DOHH2 (cell line): ENCODE data around the gene IQSEC1.

Experiments used
- CTCF ChIP-seq: fragments of 200-600 bp; sonication (generic); IDR thresholded peaks from one replicate; pipeline ENCODE4 v1.5.1; 2014; ENCODE audit warnings: antibody characterized with exemption, mild to moderate bottlenecking, low read depth, low read length; ENCODE audit not compliant: poor library complexity, severe bottlenecking
- EZH2phosphoT487 ChIP-seq: fragments of 200-600 bp; sonication (generic); IDR thresholded peaks from 2 replicates; pipeline ENCODE4 v1.6.1; 2017; ENCODE audit warnings: borderline replicate concordance, mild to moderate bottlenecking, antibody characterized with exemption, low read length, moderate library complexity, mixed read lengths

- TF ChIP-seq CTCF (no peak), EZH2phosphoT487 (no peak)
Observed at GRCh38 chr3:12852201-12852600, 221.0 kb downstream of the IQSEC1 start.
